ENCODE data around the gene ZXDC.
A peak's percentile ranks its signal among the peaks of the same experiment; 100 is the strongest.

Gene ZXDC

DNA sequence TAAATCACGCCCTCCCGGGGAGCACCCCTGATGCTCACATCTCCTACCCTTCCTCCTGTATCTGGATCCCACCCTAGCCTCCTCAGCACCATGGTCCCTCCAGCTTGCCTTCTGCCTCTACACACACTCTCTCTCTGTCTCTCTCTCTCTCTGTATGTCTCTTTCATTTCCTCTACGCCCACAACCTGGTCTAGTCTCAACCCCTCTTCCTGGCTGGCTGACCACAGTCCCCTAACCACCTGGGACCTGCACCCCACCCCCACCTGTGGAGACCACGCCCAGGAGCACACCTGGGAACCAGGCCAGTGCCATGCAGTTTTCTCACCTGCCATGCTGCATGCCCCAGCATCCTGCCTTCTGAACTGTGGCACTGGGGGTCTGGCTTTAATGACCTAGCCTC, 84.9 kb downstream of the ZXDC start:
- DNase-seq, result no peak

DNA sequence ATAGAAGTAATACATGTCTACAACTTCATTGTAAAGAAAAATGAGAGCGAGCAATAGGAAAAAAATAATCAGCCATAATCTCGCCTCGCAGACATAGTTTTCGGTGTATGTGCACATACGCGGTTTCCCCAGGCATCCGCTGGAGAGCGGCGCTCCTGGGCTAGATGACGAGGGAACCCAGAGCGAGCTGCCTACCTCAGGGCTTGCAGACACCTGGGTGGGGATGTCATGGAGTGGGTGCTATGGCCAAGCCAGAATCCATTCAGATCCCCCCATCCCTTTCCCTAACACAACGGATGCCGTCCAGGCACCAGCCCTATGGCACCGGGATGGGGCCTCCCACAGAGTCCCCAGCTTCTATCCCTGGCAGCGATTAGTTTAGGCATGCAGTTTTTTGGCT, 85.5 kb downstream of the ZXDC start:
- DNase-seq, result no peak

DNA sequence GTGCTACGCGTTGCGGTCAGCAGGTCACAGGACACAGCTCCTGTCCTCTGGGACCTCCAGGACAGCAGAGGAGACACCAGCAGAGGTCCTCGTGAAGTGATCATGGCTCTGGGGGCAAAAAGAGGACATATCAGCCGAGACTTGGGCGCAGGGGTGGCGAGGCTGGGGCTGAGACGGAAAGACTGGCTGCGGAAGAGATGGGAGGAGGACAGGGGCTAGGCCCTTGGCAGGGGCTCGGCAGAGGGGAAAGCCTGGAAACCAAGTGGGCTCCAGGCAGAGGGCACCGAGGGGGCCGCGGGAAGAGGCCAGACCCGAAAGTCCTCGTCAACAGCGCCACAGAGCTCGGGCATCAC, 85.9 kb downstream of the ZXDC start:
- no peak for DNase-seq

DNA sequence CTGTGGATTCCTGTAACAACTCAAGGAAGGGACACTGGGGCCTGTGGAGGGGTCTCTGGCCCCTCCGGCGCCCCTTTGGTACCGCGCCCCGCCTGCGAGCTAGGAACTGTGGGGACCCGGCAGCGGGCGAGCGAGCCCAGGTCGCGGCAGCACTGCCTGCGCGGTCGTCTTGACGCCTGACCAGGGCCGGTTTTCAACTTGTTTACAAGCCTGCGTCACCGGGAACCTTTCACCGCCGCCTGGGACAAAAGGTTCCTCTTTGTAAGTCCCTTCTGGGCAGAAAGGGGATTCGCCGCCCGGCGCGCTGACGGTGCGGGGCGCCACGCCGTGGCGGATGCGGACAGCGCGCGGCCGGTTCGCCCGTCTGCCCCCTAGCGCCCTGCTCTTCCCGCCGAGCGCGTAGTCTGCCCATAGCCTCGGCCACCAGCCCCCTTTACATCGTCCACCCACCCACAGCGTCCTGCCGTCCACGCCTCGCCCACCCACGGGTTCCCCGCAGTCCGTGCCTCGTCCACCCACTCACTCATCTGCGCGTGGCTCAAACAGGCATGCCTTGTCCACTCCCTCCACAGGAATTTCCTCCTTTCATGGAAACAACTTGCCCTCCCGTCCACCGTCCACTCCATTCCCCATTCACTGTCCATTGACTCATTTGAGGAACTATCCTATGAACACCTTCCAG, 86.4 kb downstream of the ZXDC start:
- peak; percentile 72 for DNase-seq

Data from hematopoietic multipotent progenitor cell treated with erythropoietin and hydrocortisone succinate and interleukin-3 and kit ligand, for 8 days (in vitro differentiated cells).